Small intestine (tissue), 7 donors: ENCODE measurements around the gene ANKRD44. TPM values are rescaled to one million over a fixed set of nuclear protein-coding genes. Genes with fewer than 3 reads are reported as not detected.
A peak's percentile ranks its signal among the peaks of the same experiment; 100 is the strongest.

Source experiments
- DNase-seq, 2 donors: peaks; one replicate each; pipeline versions ENCODE4 v3.0.0 to v3.0.0-alpha.2; 2013
- FAIRE-seq: peaks from 2 replicates; lab custom pipeline; 2012; peaks lifted over from hg19 to GRCh38; lab: Jason Lieb, UNC
- H3K27ac ChIP-seq, 3 donors: one replicate each; pipeline ENCODE4 v1.5.1; 2013; ENCODE audit warnings: low read length in 2 of 3, mild to moderate bottlenecking in 2 of 3, control low read depth in 1 of 3, inconsistent platforms in 1 of 3, low read depth in 1 of 3, moderate library complexity in 1 of 3
- H3K27me3 ChIP-seq, 3 donors: one replicate each; pipeline ENCODE4 v1.6.1; 2013; ENCODE audit warnings: low read length in 3 of 3, inconsistent platforms in 1 of 3; ENCODE audit not compliant: control insufficient read depth in 3 of 3, insufficient read depth in 3 of 3
- H3K36me3 ChIP-seq, 3 donors: one replicate each; pipeline ENCODE4 v1.6.1; 2013; ENCODE audit warnings: low read length in 3 of 3, inconsistent platforms in 1 of 3, low read depth in 1 of 3, mild to moderate bottlenecking in 1 of 3, moderate library complexity in 1 of 3; ENCODE audit not compliant: control insufficient read depth in 3 of 3, insufficient read depth in 2 of 3
- H3K4me1 ChIP-seq, 3 donors: one replicate each; pipeline ENCODE4 v1.6.1; 2013; ENCODE audit warnings: low read length in 2 of 3, inconsistent platforms in 1 of 3, low read depth in 1 of 3, mild to moderate bottlenecking in 1 of 3, moderate library complexity in 1 of 3; ENCODE audit not compliant: control insufficient read depth in 3 of 3, insufficient read depth in 2 of 3
- H3K4me3 ChIP-seq, 3 donors: one replicate each; pipeline ENCODE4 v1.5.1; 2013; ENCODE audit warnings: low read length in 3 of 3, control low read depth in 1 of 3, inconsistent platforms in 1 of 3, low read depth in 1 of 3, mild to moderate bottlenecking in 1 of 3, moderate library complexity in 1 of 3
- H3K9me3 ChIP-seq, 2 donors: one replicate each; pipeline ENCODE4 v1.6.1; 2013; ENCODE audit warnings: low read depth in 1 of 2, low read length in 1 of 2; ENCODE audit not compliant: control insufficient read depth in 2 of 2, insufficient read depth in 1 of 2
- WGBS, 3 donors: extraction: QIAGEN DNeasy Blood & Tissue Kit; methylation state at CpG; one replicate each; pipeline ENCODE4 v1.1.7; 2013; 5-methylcytosine and 5-hydroxymethylcytosine counted together
- polyA plus RNA-seq, 4 donors: library from polyadenylated mRNA; stranded (reverse) in 3 of 4; unstranded in 1 of 4; fragments of 200-250 nt in 3 of 4; fragments of 120-200 nt in 1 of 4; gene quantifications; one replicate each; pipeline versions ENCODE4 v1.2.1 to v1.2.3, GENCODE V29; 2013
- donor health status: healthy with polysubstance abuse.
- donor health status: control.
- donor health status: control.
- donor health status: Bipolar disorder and iron deficiency.
- donor health status: healthy.

Gene ANKRD44
- polyA plus RNA-seq, 4 donors: 0.89 to 5.2 (median 1.7) TPM

DNA sequence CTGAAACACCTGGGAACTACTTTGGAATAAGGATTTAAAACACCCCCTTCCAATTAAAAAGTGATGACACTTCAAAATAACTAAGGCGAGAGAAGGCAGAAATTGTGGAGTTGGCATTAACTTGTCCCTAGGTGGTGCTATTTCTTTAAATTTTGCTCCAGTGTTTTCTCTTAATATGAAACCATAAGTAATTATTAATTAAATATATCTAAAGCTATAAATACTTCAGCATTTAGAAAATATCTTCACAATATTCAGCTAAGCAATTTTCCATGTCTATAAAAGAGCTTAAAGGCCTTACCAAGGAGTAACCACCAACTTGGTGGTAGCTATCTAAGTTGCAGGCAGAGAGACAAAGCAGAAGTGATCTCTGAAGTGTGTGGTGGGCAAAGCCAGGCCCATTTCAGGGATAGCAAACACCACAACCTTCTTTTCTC is 197.3 kb downstream of the ANKRD44 start:
- no peaks in the 10 kb centered on the region for H3K27me3 ChIP-seq
- FAIRE-seq (no peak), DNase-seq (peak; percentile 39 to 49)
- H3K4me3 ChIP-seq: no peak overlapping the region
- no peak overlapping the region for H3K27ac ChIP-seq
- H3K4me1 ChIP-seq: no peaks in the 10 kb centered on the region
- no peaks in the 10 kb centered on the region for H3K9me3 ChIP-seq
- WGBS, 3 donors: 6 to 12% (median 8%) methylated on average over 1 of the region's 1 CpG
- peaks cover 0 to 2% (median 0%) of the 10 kb centered on the region in 3 donors for H3K36me3 ChIP-seq

DNA sequence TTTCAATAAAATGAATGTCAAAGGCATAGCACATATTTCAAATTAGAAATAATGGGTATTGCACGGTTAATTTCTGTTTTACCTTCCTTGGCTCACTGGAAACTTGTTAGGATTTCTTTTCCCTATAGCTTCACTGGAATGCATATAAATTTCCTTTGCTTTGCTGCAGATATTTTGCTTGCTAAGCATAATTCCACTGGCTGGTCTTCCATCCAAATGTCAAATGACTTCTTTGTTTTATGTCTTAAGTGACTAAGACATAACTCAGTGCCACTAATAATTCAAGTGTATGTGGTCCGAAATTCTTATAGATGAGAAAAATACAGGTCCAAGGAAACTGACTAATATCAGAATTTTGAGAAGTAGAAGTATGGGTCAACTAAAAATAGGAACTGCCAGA is 201.3 kb downstream of the ANKRD44 start:
- Histone ChIP-seq H3K27ac (peak overlapping the region in 1 of 3 donors; percentile 13), H3K4me1 (no peaks in the 10 kb centered on the region), H3K36me3 (peaks cover 0 to 2% (median 0%) of the 10 kb centered on the region in 3 donors), H3K27me3 (no peaks in the 10 kb centered on the region), H3K9me3 (no peaks in the 10 kb centered on the region), H3K4me3 (no peak overlapping the region)
- DNase-seq (no peak), FAIRE-seq (no peak)
- WGBS, 3 donors: 74 to 83% (median 80%) methylated on average over 2 of the region's 2 CpGs

DNA sequence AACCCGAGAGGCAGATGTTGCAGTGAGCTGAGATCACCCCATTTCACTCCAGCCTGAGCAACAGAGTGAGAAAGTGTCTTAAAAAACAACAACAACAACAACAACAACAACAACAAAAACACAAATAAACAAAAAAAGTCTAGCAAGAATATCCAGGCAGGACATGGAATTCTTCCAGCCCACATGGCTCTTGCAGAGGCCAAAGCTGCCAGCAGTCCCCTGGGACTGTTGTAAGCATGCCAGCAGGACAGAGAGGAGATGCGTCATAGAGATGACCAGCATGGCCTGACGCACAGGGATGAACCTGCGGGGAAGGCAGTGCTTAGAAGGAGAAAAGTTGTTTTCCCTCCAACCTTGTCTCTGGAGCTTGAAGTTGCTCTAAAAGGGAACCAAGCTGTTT is 201.8 kb downstream of the ANKRD44 start:
- Histone ChIP-seq H3K4me3 (no peak overlapping the region), H3K27ac (no peak overlapping the region), H3K9me3 (no peaks in the 10 kb centered on the region), H3K27me3 (no peaks in the 10 kb centered on the region), H3K4me1 (no peaks in the 10 kb centered on the region), H3K36me3 (peaks cover 0 to 2% (median 0%) of the 10 kb centered on the region in 3 donors)
- no peak for FAIRE-seq
- 83 to 88% (median 88%) methylated on average over 4 of the region's 4 CpGs for WGBS, 3 donors
- no peak for DNase-seq

DNA sequence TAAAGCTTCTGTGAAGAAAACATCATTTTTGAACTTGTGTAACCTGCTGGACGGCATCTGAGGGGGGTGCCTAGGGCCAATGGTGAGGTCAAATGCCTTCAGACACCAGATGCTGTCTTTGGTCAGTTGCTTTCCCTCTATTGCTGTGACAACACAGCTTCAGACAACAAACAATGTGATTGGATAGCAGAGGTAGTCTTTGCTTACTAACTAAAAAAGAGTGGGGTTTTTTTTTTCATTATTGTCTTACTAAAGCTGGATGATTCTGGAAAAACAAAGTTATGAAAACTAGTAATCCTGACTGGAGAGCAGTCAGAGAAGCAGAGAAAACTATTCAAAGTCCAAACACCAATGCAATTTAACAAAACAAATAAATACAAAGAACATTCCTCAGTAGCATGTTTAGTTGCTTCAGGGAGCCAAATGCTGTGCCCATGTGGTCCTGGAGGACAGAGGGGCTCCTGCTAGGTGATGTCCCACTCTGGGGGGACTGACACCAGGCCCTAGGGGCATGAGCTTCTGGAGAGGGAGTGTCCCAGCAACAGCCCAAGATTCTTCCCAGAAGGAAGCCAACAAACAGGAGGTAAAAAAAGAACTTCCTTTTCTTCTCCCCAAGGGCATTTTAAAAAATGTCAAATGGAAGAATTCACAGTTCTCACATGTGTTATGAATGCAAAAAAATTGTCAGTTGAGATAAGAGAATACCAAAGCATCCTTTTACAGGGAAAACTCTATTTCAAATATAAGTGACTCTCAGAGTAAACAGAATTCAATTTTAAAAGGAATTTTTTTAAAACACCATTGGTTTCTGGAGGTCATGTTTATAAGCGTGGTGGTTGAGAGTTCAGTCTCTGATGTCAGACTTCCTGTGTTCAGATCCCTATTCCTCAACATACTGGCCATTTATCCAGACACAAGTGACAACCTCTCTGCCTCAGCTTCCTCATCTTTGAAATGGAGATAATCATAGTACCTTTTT is 203.0 kb downstream of the ANKRD44 start:
- Histone ChIP-seq H3K9me3 (no peaks in the 10 kb centered on the region), H3K4me3 (no peak overlapping the region), H3K36me3 (peaks cover 0 to 2% (median 0%) of the 10 kb centered on the region in 3 donors), H3K27ac (peak overlapping the region in 1 of 3 donors; percentile 57), H3K4me1 (no peaks in the 10 kb centered on the region), H3K27me3 (no peaks in the 10 kb centered on the region)
- 70 to 83% (median 74%) methylated on average over 2 of the region's 2 CpGs for WGBS, 3 donors
- DNase-seq (no peak), FAIRE-seq (no peak)

DNA sequence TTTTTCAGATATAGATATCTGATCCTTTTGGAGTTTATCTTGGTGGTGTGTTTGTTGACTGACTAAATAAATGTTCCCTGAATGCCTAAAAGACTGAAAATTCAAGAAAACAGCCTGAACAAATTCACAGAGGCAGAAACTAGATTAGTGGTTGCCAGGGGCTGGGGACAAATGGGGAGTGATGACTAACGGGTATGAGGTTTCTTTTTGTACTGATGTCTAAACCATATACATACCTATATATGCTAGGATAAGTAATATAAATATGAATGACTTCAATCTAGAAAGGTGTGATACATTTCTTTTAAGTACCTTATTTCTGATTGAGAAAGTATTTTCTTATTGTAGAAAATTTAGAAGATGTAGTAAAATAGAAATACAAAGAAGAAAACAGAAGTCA is 207.2 kb downstream of the ANKRD44 start:
- DNase-seq: no peak
- FAIRE-seq: no peak
- 97 to 100% (median 100%) methylated on average over 1 of the region's 1 CpG for whole genome bisulfite sequencing, 3 donors
- Histone ChIP-seq H3K36me3 (peaks cover 0 to 2% (median 0%) of the 10 kb centered on the region in 3 donors), H3K4me1 (no peaks in the 10 kb centered on the region), H3K9me3 (no peaks in the 10 kb centered on the region), H3K27ac (no peak overlapping the region), H3K27me3 (no peaks in the 10 kb centered on the region), H3K4me3 (no peak overlapping the region)

DNA sequence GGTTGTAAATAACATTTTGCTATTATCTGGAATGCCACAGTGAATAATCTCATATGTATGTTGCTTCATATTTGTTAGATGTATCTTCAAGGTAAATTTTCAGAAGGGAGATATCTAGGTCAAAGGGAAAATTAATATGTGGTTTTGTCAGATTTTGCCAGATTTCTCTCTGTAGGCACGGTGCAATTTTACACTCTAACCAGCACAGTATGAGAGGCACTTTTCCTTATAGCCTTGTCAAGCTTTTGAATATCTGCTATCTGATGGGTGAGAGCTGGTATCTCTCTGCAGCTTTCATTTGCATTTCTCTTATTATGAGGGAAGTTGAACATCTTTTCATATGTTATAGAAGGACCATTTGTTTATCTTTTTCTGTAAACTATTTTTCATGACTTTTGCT is 208.3 kb downstream of the ANKRD44 start:
- Histone ChIP-seq H3K27ac (no peak overlapping the region), H3K4me1 (no peaks in the 10 kb centered on the region), H3K36me3 (peaks cover 0 to 2% (median 0%) of the 10 kb centered on the region in 3 donors), H3K27me3 (no peaks in the 10 kb centered on the region), H3K9me3 (no peaks in the 10 kb centered on the region), H3K4me3 (no peak overlapping the region)
- FAIRE-seq (no peak), DNase-seq (no peak)
- 79 to 81% (median 80%) methylated on average over 1 of the region's 1 CpG for WGBS, 3 donors

DNA sequence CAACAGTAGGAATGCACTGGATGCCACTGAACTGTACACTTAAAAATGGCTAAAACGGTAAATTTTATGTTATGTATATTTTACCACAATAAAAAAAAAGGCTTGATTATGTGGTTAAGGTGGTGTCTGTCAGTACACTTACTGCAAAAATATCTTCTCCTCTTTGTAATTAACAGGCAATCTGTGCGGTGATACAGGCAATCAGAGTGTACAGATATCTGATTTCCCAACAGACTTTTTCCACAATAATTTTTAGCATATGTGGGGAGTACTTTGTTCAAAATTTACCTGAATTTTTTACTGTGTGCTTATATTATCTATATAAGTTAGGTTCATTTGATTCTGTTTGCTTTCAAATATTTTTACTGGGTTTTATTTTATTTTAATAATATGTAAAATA is 209.1 kb downstream of the ANKRD44 start:
- FAIRE-seq (peak; percentile 30), DNase-seq (no peak)
- Histone ChIP-seq H3K4me3 (no peak overlapping the region), H3K36me3 (peaks cover 0 to 2% (median 0%) of the 10 kb centered on the region in 3 donors), H3K27me3 (no peaks in the 10 kb centered on the region), H3K27ac (no peak overlapping the region), H3K9me3 (no peaks in the 10 kb centered on the region), H3K4me1 (no peaks in the 10 kb centered on the region)
- 93 to 95% (median 94%) methylated on average over 2 of the region's 2 CpGs for WGBS, 3 donors

DNA sequence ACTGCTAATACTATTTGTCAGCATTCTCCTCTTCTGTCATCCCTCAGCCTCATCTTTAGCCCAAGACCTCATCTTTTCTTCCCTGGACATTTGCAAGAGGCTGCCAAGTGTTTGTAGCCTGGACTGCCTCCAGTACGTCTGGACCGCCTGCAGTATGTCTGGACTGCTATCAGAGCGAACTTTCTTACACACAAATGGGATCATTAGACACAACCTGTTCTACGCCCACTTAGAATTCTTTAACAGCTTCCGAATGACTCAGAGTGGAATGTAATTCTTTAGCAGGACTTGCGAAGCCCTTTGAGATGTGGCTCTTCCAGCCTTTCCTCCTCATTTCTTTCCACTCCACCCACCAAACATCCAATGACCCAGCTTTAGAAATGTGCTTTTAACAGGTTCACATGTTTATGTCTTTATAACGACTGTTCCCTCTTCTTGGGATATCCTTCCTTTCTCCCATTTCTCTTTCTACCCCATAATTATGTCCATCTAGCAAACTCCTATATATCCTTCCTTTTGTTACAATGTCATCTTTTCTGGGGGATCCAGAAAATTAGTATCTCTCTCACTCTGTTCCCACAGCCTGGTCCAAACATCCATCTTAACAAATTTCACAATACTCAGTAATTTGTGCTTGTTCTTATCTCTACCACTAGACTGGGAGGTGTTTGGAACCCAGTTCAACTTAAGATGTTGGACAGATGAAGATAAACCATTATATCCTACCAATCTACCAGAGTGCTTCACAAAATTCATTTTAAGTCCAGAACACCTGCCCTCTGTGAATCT is 212.8 kb downstream of the ANKRD44 start:
- Histone ChIP-seq H3K4me3 (no peak overlapping the region), H3K4me1 (no peaks in the 10 kb centered on the region), H3K27me3 (no peaks in the 10 kb centered on the region), H3K9me3 (no peaks in the 10 kb centered on the region), H3K36me3 (peaks cover 0 to 2% (median 0%) of the 10 kb centered on the region in 3 donors), H3K27ac (no peak overlapping the region)
- WGBS, 3 donors: 72 to 94% (median 89%) methylated on average over 7 of the region's 7 CpGs
- FAIRE-seq: no peak
- DNase-seq: no peak
